ENCODE results near the gene TAX1BP3.

- no peak for TF ChIP-seq CTCF (IDR thresholded peaks at IDR 0.05)
- no peak for TF ChIP-seq POLR2A (IDR thresholded peaks at IDR 0.05)
- TF ChIP-seq POLR2AphosphoS5 (IDR thresholded peaks at IDR 0.05) = no peak
- no peak for TF ChIP-seq EP300 (IDR thresholded peaks at IDR 0.05)
Measured at GRCh38 chr17:3712811-3713463, 44.6 kb upstream of the TAX1BP3 start.
